ENCODE results near the gene PLXNA2. TPM values are rescaled to one million over a fixed set of nuclear protein-coding genes. Genes with fewer than 3 reads are reported as not detected.

PLXNA2 gene
- total and polyA plus RNA-seq, 2 of the 8 experiments (the other 6 are each of a cell fraction or from before 2014, with no cell fraction given) = 0.33 to 1.5 TPM

DNA sequence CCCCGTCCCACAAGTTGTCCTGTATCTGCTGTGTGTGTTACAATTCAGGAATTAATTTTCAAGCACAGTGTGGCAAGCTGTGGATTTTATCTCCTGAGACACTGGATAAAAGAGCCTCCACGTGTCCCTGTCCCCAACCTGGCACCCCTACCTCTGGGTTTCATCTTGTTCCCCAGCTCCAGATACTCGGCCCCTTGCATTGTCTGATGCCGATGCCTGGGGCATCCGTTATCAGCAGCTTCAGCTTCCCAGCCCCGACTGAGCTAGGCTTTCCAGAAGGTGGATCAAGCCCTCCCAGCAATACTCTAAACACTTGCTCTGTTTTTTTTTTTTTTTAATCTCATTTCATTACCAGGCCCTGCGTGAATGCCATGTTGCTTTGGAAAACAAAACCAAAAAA, 159.4 kb downstream of the PLXNA2 start (continued):
- TF ChIP-seq PHF8 (conservative IDR thresholded peaks at IDR 0.05; ENCODE audit: low read depth, low read length) = no peak
